Mesendoderm (in vitro differentiated cells): ENCODE results near the gene ALB.

Experiments
- DNase-seq: peaks from one replicate; pipeline ENCODE4 v3.0.0; 2013
- H2AK5ac ChIP-seq: 2 replicates; pipeline ENCODE4 v1.6.1; 2013; ENCODE audit warnings: low read length, inconsistent platforms
- H2BK120ac ChIP-seq: 2 replicates; pipeline ENCODE4 v1.6.1; 2013; ENCODE audit warnings: low read depth, mild to moderate bottlenecking, low read length, moderate library complexity, mixed read lengths
- H2BK15ac ChIP-seq: replicated peaks from 2 replicates; pipeline ENCODE4 v1.6.1; 2013; ENCODE audit warnings: low read depth, mild to moderate bottlenecking, moderate library complexity
- H2BK5ac ChIP-seq: 2 replicates; pipeline ENCODE4 v1.6.1; 2013; ENCODE audit warnings: low read length, inconsistent platforms
- H3K18ac ChIP-seq: 2 replicates; pipeline ENCODE4 v1.6.1; 2013; ENCODE audit warnings: mild to moderate bottlenecking, low read length, mixed read lengths
- H3K23ac ChIP-seq: one replicate; pipeline ENCODE4 v1.6.1; 2013; ENCODE audit warnings: low read length
- H3K27ac ChIP-seq: 2 replicates; pipeline ENCODE4 v1.5.1; 2013; ENCODE audit warnings: low read depth, mild to moderate bottlenecking, inconsistent platforms, low read length, moderate library complexity
- H3K27me3 ChIP-seq: 2 replicates; pipeline ENCODE4 v1.6.1; 2013; ENCODE audit warnings: low read length, control low read depth, mild to moderate bottlenecking, inconsistent platforms; ENCODE audit not compliant: insufficient read depth, poor library complexity
- H3K36me3 ChIP-seq: 2 replicates; pipeline ENCODE4 v1.6.1; 2013; ENCODE audit warnings: low read length, inconsistent platforms; ENCODE audit not compliant: control insufficient read depth, insufficient read depth
- H3K4ac ChIP-seq: one replicate; pipeline ENCODE4 v1.6.1; 2013; ENCODE audit warnings: low read depth, mild to moderate bottlenecking, low read length, moderate library complexity
- H3K4me1 ChIP-seq: 2 replicates; pipeline ENCODE4 v1.6.1; 2013; ENCODE audit warnings: low read depth, low read length, inconsistent platforms; ENCODE audit not compliant: control insufficient read depth
- H3K4me2 ChIP-seq: 2 replicates; pipeline ENCODE4 v1.6.1; 2013; ENCODE audit warnings: low read length
- H3K4me3 ChIP-seq: 2 replicates; pipeline ENCODE4 v1.5.1; 2013; ENCODE audit warnings: mild to moderate bottlenecking, low read length
- H3K56ac ChIP-seq: one replicate; pipeline ENCODE4 v1.6.1; 2013; ENCODE audit warnings: low read length
- H3K79me1 ChIP-seq: 2 replicates; pipeline ENCODE4 v1.6.1; 2013; ENCODE audit warnings: low read length, inconsistent platforms
- H3K79me2 ChIP-seq: 2 replicates; pipeline ENCODE4 v1.6.1; 2013; ENCODE audit warnings: mild to moderate bottlenecking, low read length; ENCODE audit not compliant: control insufficient read depth, insufficient read depth
- H3K9ac ChIP-seq: 2 replicates; pipeline ENCODE4 v1.6.1; 2013; ENCODE audit warnings: low read length, inconsistent platforms
- H4K5ac ChIP-seq: one replicate; pipeline ENCODE4 v1.6.1; 2013; ENCODE audit warnings: low read length
- H4K8ac ChIP-seq: one replicate; pipeline ENCODE4 v1.6.1; 2013; ENCODE audit warnings: low read depth, mild to moderate bottlenecking, control low read depth, low read length, moderate library complexity
- WGBS: extraction: QIAGEN DNeasy Blood & Tissue Kit; methylation state at CpG from one replicate; pipeline ENCODE4 v1.1.7; 2013; ENCODE audit warnings: low lambda C conversion rate, missing lambda C conversion rate; ENCODE audit not compliant: insufficient coverage; ENCODE audit errors: extremely low coverage; 5-methylcytosine and 5-hydroxymethylcytosine counted together

ALB gene

GRCh38 chr4:73451404-73451803, 47.3 kb downstream of the ALB start:
- no peak overlapping the region for H2BK5ac ChIP-seq
- H3K18ac ChIP-seq, result no peak overlapping the region
- H2BK15ac ChIP-seq, result no peak overlapping the region
- H3K4me2 ChIP-seq, result no peak overlapping the region
- no peaks in the 10 kb centered on the region for H3K79me1 ChIP-seq
- no peaks in the 10 kb centered on the region for H3K36me3 ChIP-seq
- no peak overlapping the region for H3K56ac ChIP-seq
- H2AK5ac ChIP-seq, result no peak overlapping the region
- H3K9ac ChIP-seq, result no peak overlapping the region
- no peaks in the 10 kb centered on the region for H3K79me2 ChIP-seq
- DNase-seq, result peak; percentile 90
- H3K4me3 ChIP-seq, result no peak overlapping the region
- no CpG with 5 or more reads among the region's 3 CpGs for WGBS
- H3K4me1 ChIP-seq, result peaks cover 7% of the 10 kb centered on the region
- H3K4ac ChIP-seq, result no peak overlapping the region
- H3K23ac ChIP-seq, result no peak overlapping the region
- H4K8ac ChIP-seq, result no peak overlapping the region
- no peak overlapping the region for H3K27ac ChIP-seq
- no peaks in the 10 kb centered on the region for H3K27me3 ChIP-seq
- H2BK120ac ChIP-seq, result no peak overlapping the region
- H4K5ac ChIP-seq, result no peak overlapping the region

GRCh38 chr4:73451981-73452747, 48.1 kb downstream of the ALB start:
- Histone ChIP-seq H2BK5ac (no peak overlapping the region), H3K9ac (no peak overlapping the region), H3K36me3 (no peaks in the 10 kb centered on the region), H3K79me1 (no peaks in the 10 kb centered on the region), H3K79me2 (no peaks in the 10 kb centered on the region), H4K8ac (no peak overlapping the region), H3K4me2 (no peak overlapping the region), H3K27ac (no peak overlapping the region), H2BK120ac (no peak overlapping the region), H3K4me3 (no peak overlapping the region), H2BK15ac (no peak overlapping the region), H4K5ac (no peak overlapping the region), H3K4ac (no peak overlapping the region), H3K23ac (no peak overlapping the region), H2AK5ac (no peak overlapping the region), H3K56ac (no peak overlapping the region), H3K18ac (peak overlapping the region; percentile 68), H3K4me1 (peaks cover 7% of the 10 kb centered on the region), H3K27me3 (no peaks in the 10 kb centered on the region)
- DNase-seq, result no peak
- WGBS, result no CpG with 5 or more reads among the region's 4 CpGs

GRCh38 chr4:73452953-73453700, 49.0 kb downstream of the ALB start:
- Histone ChIP-seq H3K27me3 (no peaks in the 10 kb centered on the region), H2BK15ac (no peak overlapping the region), H3K18ac (peak overlapping the region; percentile 15), H3K56ac (no peak overlapping the region), H3K4me3 (no peak overlapping the region), H3K27ac (no peak overlapping the region), H3K9ac (no peak overlapping the region), H4K8ac (no peak overlapping the region), H3K79me1 (no peaks in the 10 kb centered on the region), H3K23ac (no peak overlapping the region), H2BK5ac (no peak overlapping the region), H3K4me1 (peaks cover 7% of the 10 kb centered on the region), H2AK5ac (no peak overlapping the region), H3K79me2 (no peaks in the 10 kb centered on the region), H3K4ac (no peak overlapping the region), H2BK120ac (no peak overlapping the region), H3K4me2 (no peak overlapping the region), H3K36me3 (no peaks in the 10 kb centered on the region), H4K5ac (no peak overlapping the region)
- peak; percentile 98 for DNase-seq
- WGBS, result no CpG with 5 or more reads among the region's 2 CpGs

- Histone ChIP-seq H3K9ac (no peak overlapping the region), H3K79me2 (no peaks in the 10 kb centered on the region), H3K23ac (no peak overlapping the region), H3K79me1 (no peaks in the 10 kb centered on the region), H2AK5ac (no peak overlapping the region), H3K18ac (peak overlapping the region; percentile 15), H2BK15ac (no peak overlapping the region), H2BK5ac (no peak overlapping the region), H3K4me1 (peaks cover 7% of the 10 kb centered on the region), H3K4me3 (no peak overlapping the region), H3K4me2 (no peak overlapping the region), H3K27ac (no peak overlapping the region), H3K4ac (no peak overlapping the region), H2BK120ac (no peak overlapping the region), H3K27me3 (no peaks in the 10 kb centered on the region), H4K5ac (no peak overlapping the region), H3K36me3 (no peaks in the 10 kb centered on the region), H4K8ac (no peak overlapping the region), H3K56ac (no peak overlapping the region)
- DNase-seq, result no peak
Measured at GRCh38 chr4:73453701-73454005, 49.6 kb downstream of the ALB start.

- DNase-seq, result no peak
- H2BK15ac ChIP-seq, result no peak overlapping the region
- no peak overlapping the region for H3K23ac ChIP-seq
- H2AK5ac ChIP-seq, result no peak overlapping the region
- no peaks in the 10 kb centered on the region for H3K79me1 ChIP-seq
- peaks cover 7% of the 10 kb centered on the region for H3K4me1 ChIP-seq
- no peak overlapping the region for H3K4me3 ChIP-seq
- no peak overlapping the region for H2BK120ac ChIP-seq
- no peaks in the 10 kb centered on the region for H3K79me2 ChIP-seq
- no peak overlapping the region for H3K4ac ChIP-seq
- no peaks in the 10 kb centered on the region for H3K27me3 ChIP-seq
- no peak overlapping the region for H2BK5ac ChIP-seq
- H3K27ac ChIP-seq, result no peak overlapping the region
- H3K56ac ChIP-seq, result no peak overlapping the region
- no peak overlapping the region for H3K9ac ChIP-seq
- H4K5ac ChIP-seq, result no peak overlapping the region
- no peak overlapping the region for H4K8ac ChIP-seq
- no peaks in the 10 kb centered on the region for H3K36me3 ChIP-seq
- 100% methylated on average over 1 of the region's 3 CpGs for WGBS
- no peak overlapping the region for H3K18ac ChIP-seq
- H3K4me2 ChIP-seq, result no peak overlapping the region
Measured at GRCh38 chr4:73454920-73455319, 50.8 kb downstream of the ALB start.
